Mesendoderm (in vitro differentiated cells): ENCODE measurements around the gene EML3.

ENCODE experiments used
- DNase-seq: peaks from one replicate; pipeline ENCODE4 v3.0.0; 2013
- H2AK5ac ChIP-seq: 2 replicates; pipeline ENCODE4 v1.6.1; 2013; ENCODE audit warnings: low read length, inconsistent platforms
- H2BK120ac ChIP-seq: 2 replicates; pipeline ENCODE4 v1.6.1; 2013; ENCODE audit warnings: low read depth, mild to moderate bottlenecking, low read length, moderate library complexity, mixed read lengths
- H2BK15ac ChIP-seq: replicated peaks from 2 replicates; pipeline ENCODE4 v1.6.1; 2013; ENCODE audit warnings: low read depth, mild to moderate bottlenecking, moderate library complexity
- H2BK5ac ChIP-seq: 2 replicates; pipeline ENCODE4 v1.6.1; 2013; ENCODE audit warnings: low read length, inconsistent platforms
- H3K18ac ChIP-seq: 2 replicates; pipeline ENCODE4 v1.6.1; 2013; ENCODE audit warnings: mild to moderate bottlenecking, low read length, mixed read lengths
- H3K23ac ChIP-seq: one replicate; pipeline ENCODE4 v1.6.1; 2013; ENCODE audit warnings: low read length
- H3K27ac ChIP-seq: 2 replicates; pipeline ENCODE4 v1.5.1; 2013; ENCODE audit warnings: low read depth, mild to moderate bottlenecking, inconsistent platforms, low read length, moderate library complexity
- H3K27me3 ChIP-seq: 2 replicates; pipeline ENCODE4 v1.6.1; 2013; ENCODE audit warnings: low read length, control low read depth, mild to moderate bottlenecking, inconsistent platforms; ENCODE audit not compliant: insufficient read depth, poor library complexity
- H3K36me3 ChIP-seq: 2 replicates; pipeline ENCODE4 v1.6.1; 2013; ENCODE audit warnings: low read length, inconsistent platforms; ENCODE audit not compliant: control insufficient read depth, insufficient read depth
- H3K4ac ChIP-seq: one replicate; pipeline ENCODE4 v1.6.1; 2013; ENCODE audit warnings: low read depth, mild to moderate bottlenecking, low read length, moderate library complexity
- H3K4me1 ChIP-seq: 2 replicates; pipeline ENCODE4 v1.6.1; 2013; ENCODE audit warnings: low read depth, low read length, inconsistent platforms; ENCODE audit not compliant: control insufficient read depth
- H3K4me2 ChIP-seq: 2 replicates; pipeline ENCODE4 v1.6.1; 2013; ENCODE audit warnings: low read length
- H3K4me3 ChIP-seq: 2 replicates; pipeline ENCODE4 v1.5.1; 2013; ENCODE audit warnings: mild to moderate bottlenecking, low read length
- H3K56ac ChIP-seq: one replicate; pipeline ENCODE4 v1.6.1; 2013; ENCODE audit warnings: low read length
- H3K79me1 ChIP-seq: 2 replicates; pipeline ENCODE4 v1.6.1; 2013; ENCODE audit warnings: low read length, inconsistent platforms
- H3K79me2 ChIP-seq: 2 replicates; pipeline ENCODE4 v1.6.1; 2013; ENCODE audit warnings: mild to moderate bottlenecking, low read length; ENCODE audit not compliant: control insufficient read depth, insufficient read depth
- H3K9ac ChIP-seq: 2 replicates; pipeline ENCODE4 v1.6.1; 2013; ENCODE audit warnings: low read length, inconsistent platforms
- H4K5ac ChIP-seq: one replicate; pipeline ENCODE4 v1.6.1; 2013; ENCODE audit warnings: low read length
- H4K8ac ChIP-seq: one replicate; pipeline ENCODE4 v1.6.1; 2013; ENCODE audit warnings: low read depth, mild to moderate bottlenecking, control low read depth, low read length, moderate library complexity
- WGBS: extraction: QIAGEN DNeasy Blood & Tissue Kit; methylation state at CpG from one replicate; pipeline ENCODE4 v1.1.7; 2013; ENCODE audit warnings: low lambda C conversion rate, missing lambda C conversion rate; ENCODE audit not compliant: insufficient coverage; ENCODE audit errors: extremely low coverage; 5-methylcytosine and 5-hydroxymethylcytosine counted together

EML3 gene

DNA sequence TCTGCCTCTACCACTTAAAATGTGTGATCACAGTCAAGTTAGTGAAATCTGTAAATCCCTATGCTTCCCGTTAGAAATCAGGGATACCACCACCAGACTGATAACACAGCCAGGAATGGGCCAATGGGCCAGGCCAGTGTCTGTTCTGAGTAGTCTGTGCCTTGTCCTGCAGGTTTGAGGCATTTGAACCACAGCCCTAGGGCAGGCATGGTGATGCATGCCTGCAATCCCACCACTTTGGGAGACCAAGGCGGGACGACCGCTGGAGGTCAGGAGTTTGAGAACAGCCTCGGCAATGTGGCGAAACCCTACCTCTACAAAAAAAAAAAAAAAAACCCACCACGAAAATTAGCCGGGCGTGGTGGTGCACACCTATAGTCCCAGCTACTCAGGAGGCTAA, 53.9 kb downstream of the EML3 start:
- Histone ChIP-seq H3K79me2 (peaks cover 7% of the 10 kb centered on the region), H2BK5ac (no peak overlapping the region), H3K27ac (no peak overlapping the region), H3K4ac (no peak overlapping the region), H3K4me3 (no peak overlapping the region), H2BK120ac (no peak overlapping the region), H3K4me1 (peaks cover 24% of the 10 kb centered on the region), H3K79me1 (peaks cover 17% of the 10 kb centered on the region), H3K18ac (no peak overlapping the region), H3K9ac (no peak overlapping the region), H3K27me3 (no peaks in the 10 kb centered on the region), H4K8ac (no peak overlapping the region), H2AK5ac (no peak overlapping the region), H3K36me3 (peaks cover 20% of the 10 kb centered on the region), H3K56ac (no peak overlapping the region), H3K23ac (no peak overlapping the region), H3K4me2 (no peak overlapping the region), H2BK15ac (no peak overlapping the region), H4K5ac (no peak overlapping the region)
- WGBS: no CpG with 5 or more reads among the region's 9 CpGs
- DNase-seq: no peak

DNA sequence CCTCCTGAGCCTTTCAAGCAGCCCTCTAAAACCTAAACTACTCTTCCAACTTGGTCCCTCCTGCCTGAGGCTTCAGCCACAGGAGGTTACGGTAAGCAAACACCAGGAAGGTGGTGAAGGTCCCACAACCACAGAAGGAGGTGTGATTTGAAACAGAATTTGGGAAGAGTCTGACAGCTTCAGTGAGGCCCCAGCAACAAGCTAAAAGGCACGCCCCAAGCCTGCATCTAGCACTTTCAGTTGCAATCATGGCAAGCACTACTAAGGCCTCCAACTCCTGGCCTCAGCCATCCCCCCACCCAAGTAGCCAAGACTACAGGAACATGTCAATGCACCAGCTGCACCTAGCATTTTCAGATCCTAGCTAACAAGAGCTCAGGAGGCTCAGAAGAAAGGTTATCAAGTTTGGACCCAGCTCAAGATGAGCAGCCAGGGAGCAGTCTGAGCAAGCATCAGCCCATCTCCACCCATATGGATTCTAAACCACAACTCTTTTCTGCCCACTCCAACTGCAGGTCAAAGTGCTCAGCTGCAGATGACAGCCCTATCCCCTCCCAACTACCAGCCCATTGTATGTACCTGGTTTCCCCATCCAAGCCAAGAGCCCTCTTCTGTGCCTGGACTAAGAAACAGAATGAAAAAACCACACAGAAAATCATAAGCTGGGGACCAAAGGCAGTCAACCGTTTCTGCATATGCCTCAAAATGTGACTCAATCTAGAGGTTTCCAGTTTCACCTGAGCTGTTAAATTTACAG, 55.5 kb downstream of the EML3 start:
- DNase-seq: peak; percentile 53
- Histone ChIP-seq H3K4me3 (no peak overlapping the region), H3K79me2 (peaks cover 7% of the 10 kb centered on the region), H3K4me1 (peaks cover 28% of the 10 kb centered on the region), H3K27me3 (no peaks in the 10 kb centered on the region), H4K5ac (no peak overlapping the region), H3K18ac (no peak overlapping the region), H2BK15ac (no peak overlapping the region), H2BK120ac (no peak overlapping the region), H3K56ac (peak overlapping the region; percentile 65), H2AK5ac (no peak overlapping the region), H3K9ac (peak overlapping the region; percentile 40), H3K36me3 (peaks cover 19% of the 10 kb centered on the region), H3K4me2 (no peak overlapping the region), H3K4ac (no peak overlapping the region), H3K23ac (peak overlapping the region; percentile 85), H3K79me1 (peaks cover 17% of the 10 kb centered on the region), H4K8ac (no peak overlapping the region), H3K27ac (peak overlapping the region; percentile 59), H2BK5ac (no peak overlapping the region)
- no CpG with 5 or more reads among the region's 3 CpGs for WGBS

DNA sequence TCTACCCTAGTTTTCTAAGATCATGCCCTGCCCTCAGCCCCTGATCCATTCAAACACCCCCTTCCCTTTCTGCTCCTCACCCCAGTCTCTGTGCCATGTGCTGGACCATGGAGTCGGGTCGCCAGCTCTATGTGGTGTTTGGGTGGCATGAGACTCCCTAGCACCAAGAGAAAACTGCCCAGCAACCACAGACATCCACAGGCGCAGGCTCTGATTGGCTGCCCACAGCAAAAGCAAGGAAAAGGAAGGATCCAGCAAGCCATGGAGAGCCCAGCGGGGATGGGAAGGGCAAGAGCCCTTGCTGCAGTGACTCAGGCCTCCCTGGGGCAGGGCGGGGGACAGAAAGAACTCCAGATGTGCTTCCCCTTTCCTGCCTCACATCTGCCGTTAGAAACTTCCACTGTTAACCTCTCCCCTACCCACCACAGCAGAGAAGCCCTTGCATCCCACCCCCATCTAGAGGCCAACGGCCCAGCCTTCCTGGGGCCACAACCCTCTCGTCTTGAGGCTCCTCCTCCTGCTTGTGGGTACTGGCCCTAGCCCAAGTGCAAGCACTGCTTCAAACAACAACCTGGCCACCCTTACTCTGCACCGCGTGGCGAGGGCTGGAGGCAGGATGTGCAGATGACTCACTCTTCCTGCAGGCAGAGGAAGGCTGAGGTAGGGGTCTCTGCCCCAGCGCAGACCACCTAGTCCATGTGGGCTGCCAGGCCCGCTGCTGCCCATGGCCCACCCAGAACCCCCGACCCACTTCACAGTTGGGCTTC, 56.3 kb downstream of the EML3 start:
- peak; percentile 96 for DNase-seq
- H4K5ac ChIP-seq: no peak overlapping the region
- peak overlapping the region; percentile 59 for H3K27ac ChIP-seq
- peaks cover 19% of the 10 kb centered on the region for H3K36me3 ChIP-seq
- H2BK5ac ChIP-seq: no peak overlapping the region
- peak overlapping the region; percentile 40 for H3K9ac ChIP-seq
- peaks cover 7% of the 10 kb centered on the region for H3K79me2 ChIP-seq
- H3K18ac ChIP-seq: peak overlapping the region; percentile 1
- H2AK5ac ChIP-seq: no peak overlapping the region
- H4K8ac ChIP-seq: no peak overlapping the region
- no peak overlapping the region for H2BK15ac ChIP-seq
- no peak overlapping the region for H3K4me2 ChIP-seq
- H3K79me1 ChIP-seq: peaks cover 17% of the 10 kb centered on the region
- peak overlapping the region; percentile 85 for H3K23ac ChIP-seq
- no peak overlapping the region for H3K4ac ChIP-seq
- peak overlapping the region; percentile 65 for H3K56ac ChIP-seq
- H3K27me3 ChIP-seq: no peaks in the 10 kb centered on the region
- H3K4me3 ChIP-seq: no peak overlapping the region
- peaks cover 28% of the 10 kb centered on the region for H3K4me1 ChIP-seq
- H2BK120ac ChIP-seq: no peak overlapping the region
- no CpG with 5 or more reads among the region's 14 CpGs for WGBS

DNA sequence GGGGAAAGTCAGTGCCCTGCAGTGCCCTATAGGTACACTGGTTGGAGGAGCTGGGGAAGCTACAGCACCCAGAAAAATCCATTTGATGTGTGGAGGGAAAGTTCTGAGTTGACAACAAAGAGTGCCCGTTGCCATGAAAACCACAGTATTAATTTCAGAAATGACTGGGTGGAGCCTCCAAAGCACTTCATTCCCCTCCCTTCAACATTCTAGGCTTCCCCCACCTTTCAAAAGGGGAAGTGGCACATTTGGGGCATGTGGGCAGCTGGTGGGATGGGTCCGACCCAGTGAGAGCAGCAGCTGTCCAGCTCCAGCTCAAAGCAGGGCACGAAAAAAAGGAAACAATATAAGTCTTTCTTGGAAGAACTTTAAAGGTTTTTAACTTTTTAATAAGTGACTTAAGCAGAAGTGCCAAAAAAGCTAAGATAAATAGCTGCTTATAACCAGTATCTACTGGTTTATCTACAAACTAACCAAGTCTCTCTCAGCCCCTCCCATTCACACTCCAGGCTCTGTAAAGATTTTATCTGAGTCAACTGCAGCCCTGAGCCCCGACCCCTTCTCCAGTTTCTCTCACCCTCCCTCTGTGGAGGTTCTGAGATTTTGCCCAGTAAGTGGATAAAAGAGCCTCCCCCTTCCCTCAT, 57.0 kb downstream of the EML3 start:
- no CpG with 5 or more reads among the region's 4 CpGs for WGBS
- Histone ChIP-seq H3K56ac (peak overlapping the region; percentile 19), H3K18ac (peak overlapping the region; percentile 1), H3K4ac (no peak overlapping the region), H3K4me1 (peaks cover 26% of the 10 kb centered on the region), H3K4me3 (no peak overlapping the region), H3K27me3 (no peaks in the 10 kb centered on the region), H2BK5ac (no peak overlapping the region), H4K8ac (no peak overlapping the region), H3K79me1 (peaks cover 17% of the 10 kb centered on the region), H2BK120ac (no peak overlapping the region), H2AK5ac (no peak overlapping the region), H2BK15ac (no peak overlapping the region), H3K4me2 (no peak overlapping the region), H3K23ac (no peak overlapping the region), H3K79me2 (peaks cover 5% of the 10 kb centered on the region), H3K9ac (no peak overlapping the region), H3K36me3 (peaks cover 19% of the 10 kb centered on the region), H4K5ac (no peak overlapping the region), H3K27ac (peak overlapping the region; percentile 59)
- peak; percentile 88 for DNase-seq

DNA sequence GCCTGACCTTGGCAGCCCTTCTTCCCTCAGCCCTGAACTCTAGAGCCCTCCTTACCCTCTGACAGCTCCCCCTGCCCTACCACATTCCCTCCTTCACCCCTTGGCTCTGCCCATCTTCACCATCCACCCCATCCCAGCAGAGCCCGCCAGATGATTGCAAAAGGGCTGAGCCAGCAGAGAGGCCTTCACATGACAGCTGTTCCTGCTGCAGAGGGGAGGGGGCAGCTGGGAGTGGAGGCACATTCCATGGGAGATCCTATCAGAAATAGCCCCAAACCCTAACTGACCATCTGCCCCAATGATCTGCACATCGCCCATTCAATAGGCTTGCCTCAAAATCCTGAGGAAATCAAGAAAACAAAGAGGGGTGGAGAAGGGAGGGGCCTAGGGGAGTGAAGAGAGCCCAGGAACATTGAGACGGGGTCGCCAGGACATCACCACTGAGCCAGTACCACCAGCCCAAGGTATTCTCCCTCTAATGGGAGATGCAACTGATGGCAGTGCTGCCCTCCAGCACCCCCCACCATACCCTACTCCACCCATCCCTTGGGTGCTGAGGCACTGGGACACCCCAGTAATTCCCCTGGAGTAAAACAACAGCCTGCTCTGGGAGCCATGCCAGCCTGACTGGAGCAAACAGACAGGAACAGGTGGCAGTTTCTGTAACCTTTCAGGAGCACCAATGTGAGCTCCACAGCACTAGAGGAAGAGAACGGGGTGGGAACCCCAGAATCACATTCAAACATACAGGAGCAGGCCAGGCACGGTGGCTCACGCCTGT, 58.0 kb downstream of the EML3 start:
- no peak overlapping the region for H3K27ac ChIP-seq
- no peak overlapping the region for H3K9ac ChIP-seq

More for the DNA sequence above, 58.0 kb downstream of the EML3 start:
- H3K23ac ChIP-seq: no peak overlapping the region
- H3K36me3 ChIP-seq: peaks cover 14% of the 10 kb centered on the region
- peaks cover 26% of the 10 kb centered on the region for H3K4me1 ChIP-seq
- WGBS: no CpG with 5 or more reads among the region's 7 CpGs
- H3K27me3 ChIP-seq: no peaks in the 10 kb centered on the region
- no peak overlapping the region for H4K8ac ChIP-seq
- H2BK120ac ChIP-seq: no peak overlapping the region
- no peak overlapping the region for H2AK5ac ChIP-seq
- peaks cover 12% of the 10 kb centered on the region for H3K79me1 ChIP-seq
- peak overlapping the region; percentile 2 for H3K56ac ChIP-seq
- H3K4me2 ChIP-seq: no peak overlapping the region
- H3K4ac ChIP-seq: no peak overlapping the region
- H3K79me2 ChIP-seq: no peaks in the 10 kb centered on the region
- no peak overlapping the region for H4K5ac ChIP-seq
- no peak overlapping the region for H2BK15ac ChIP-seq
- peak; percentile 77 for DNase-seq
- no peak overlapping the region for H3K4me3 ChIP-seq
- H2BK5ac ChIP-seq: no peak overlapping the region
- no peak overlapping the region for H3K18ac ChIP-seq
